HG03280 (cell line): Measurements from ENCODE around the gene ZNF837.

ENCODE experiments used
- ATAC-seq: cut with Tn5 transposase; IDR thresholded peaks from one replicate; pipeline ENCODE4 v1.9.1; 2021; ENCODE audit warnings: mild to moderate bottlenecking, moderate library complexity; ENCODE audit not compliant: unreplicated experiment

The ZNF837 gene

DNA sequence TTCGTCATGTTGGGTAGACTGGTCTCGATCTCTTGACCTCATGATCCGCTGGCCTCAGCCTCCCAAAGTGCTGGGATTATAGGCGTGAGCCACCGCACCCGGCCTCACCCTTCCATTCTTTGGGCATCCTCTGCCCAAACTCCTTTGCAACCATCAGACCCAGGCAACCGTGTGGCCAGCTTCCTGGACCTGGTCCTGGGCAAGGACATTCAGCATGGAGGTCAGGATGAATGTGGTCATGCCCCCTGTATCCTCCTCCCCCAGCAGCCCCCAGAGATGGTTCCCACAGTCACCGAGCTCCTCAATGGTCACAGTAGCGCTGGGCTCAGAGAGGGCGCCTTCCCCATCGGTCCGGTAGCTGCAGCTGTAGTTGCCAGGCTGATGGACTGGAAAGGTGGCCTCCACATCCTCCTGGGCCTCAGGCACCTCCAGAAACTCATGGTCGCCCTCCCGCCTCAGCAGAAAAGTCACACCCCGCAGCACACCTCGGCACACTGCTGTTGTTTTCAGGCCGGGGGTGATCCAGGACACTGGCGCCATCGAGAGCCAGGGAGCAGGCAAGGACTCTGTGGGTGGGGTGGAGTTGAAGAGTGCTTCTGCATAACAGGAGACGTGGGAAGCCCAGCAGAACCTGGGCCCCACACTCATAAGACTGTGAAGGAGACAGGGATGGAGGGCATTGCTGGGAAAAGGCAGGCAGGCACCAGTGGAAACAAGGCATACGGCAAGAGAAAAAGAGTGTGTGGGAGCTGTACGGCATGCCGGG lies 28.7 kb downstream of the ZNF837 start:
- ATAC-seq: no peak

DNA sequence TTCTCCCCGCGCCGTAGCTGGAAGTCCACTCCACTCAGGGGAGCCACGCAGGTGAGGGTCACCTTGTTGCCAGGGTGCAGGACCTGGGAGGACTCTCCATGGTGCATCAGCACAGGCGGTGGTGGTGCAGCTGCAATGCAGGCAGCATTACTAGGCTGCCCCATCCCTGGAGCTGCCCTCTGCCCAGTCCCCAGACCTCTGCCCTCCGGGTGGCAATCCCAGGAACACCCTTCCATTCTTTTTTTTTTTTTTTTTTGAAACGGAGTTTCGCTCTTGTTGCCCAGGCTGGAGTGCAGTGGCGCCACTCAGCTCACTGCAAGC lies 29.3 kb downstream of the ZNF837 start:
- no peak for ATAC-seq

DNA sequence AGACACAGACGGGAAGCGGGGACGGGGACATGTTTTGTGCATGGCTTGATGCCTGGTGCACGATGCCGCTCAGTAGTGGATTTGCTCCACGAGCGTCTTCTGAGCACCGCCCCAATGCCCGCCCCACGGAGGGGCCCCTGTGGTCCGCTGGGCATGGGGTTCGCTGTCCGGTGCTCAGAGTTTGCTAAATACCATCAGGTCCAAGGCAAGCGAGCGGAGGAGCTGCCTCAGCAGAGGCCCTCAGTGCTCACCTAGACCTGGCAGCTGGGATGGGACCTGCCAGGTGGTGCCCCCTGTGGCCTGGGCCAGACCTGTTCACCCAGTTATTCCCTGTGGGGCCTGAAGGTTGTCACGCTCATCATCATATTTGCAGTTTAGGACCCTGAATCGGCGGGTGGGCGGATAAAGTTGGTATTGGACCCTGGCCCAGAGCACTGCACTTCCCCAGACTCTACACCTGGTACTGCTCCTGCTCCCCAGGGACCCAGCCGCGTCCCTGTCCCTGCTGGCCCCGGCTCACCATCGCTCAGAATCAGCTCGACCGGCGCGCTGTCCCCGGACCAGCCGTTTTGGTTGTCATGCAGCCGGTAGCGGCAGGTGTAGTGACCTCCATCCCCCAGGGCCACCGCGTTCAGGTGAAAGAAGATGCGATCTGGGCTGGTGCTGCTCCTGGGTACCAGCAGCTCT lies 29.8 kb downstream of the ZNF837 start:
- no peak for ATAC-seq

DNA sequence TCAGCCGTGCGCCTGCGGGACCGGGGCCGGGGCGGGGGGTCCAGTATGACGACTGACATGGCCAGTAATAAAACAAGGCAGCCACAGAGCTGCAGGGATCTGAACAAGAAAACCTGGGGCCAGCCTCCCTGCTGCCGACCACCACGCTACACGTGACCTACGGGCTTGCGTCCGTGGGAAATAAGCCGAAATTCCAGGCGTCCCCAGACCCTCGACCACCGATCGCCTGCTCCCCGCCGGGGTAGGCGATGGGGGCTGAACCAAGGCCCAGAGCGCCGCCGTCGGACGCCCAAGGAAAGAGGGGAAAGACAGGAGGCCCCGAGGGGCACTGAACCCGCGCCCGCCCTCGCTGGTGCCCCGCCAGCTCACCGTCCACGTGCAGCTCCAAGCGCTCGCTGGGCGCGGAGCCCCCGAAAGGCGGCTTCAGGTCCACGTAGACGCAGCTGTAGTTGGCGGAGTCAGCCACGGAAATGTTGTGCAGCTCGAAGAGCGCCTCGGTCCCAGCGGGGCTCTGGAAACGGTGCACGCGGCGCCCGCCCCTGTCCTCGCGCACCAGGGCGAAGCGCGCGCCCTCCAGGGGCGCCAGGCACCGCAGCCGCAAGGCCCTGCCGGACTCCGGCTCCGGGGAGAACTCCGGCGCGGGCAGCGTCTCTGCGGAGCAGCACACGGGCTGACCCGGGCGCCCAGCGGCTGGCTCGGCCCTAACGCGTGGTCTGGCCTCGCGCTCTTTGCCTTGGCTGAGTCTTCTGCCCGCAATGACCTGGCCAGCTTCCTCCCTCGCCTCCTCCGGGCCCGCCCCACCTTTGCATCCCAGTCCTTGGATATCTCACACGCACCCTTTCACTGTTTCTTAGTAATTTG lies 30.6 kb downstream of the ZNF837 start:
- ATAC-seq: no peak

DNA sequence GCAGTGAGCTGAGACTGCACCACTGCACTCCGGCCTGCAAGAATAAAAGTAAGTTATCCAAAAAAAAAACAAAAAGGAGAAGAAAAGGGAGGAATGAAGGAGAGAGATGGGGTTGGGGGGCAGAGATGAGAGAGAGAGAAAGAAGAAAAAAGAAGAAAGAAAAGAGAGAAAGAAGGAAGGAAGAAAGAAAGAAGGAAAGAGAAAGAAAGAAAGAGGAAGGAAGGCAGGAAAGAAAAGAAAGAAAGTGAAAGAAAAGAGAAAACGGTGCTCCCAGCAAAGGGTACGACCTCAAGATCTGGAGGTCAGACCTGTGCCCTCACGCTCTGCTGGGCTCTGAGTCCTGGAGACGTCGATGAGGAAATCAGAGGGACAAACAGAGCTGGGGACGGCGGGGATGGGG lies 31.2 kb downstream of the ZNF837 start:
- ATAC-seq: no peak

DNA sequence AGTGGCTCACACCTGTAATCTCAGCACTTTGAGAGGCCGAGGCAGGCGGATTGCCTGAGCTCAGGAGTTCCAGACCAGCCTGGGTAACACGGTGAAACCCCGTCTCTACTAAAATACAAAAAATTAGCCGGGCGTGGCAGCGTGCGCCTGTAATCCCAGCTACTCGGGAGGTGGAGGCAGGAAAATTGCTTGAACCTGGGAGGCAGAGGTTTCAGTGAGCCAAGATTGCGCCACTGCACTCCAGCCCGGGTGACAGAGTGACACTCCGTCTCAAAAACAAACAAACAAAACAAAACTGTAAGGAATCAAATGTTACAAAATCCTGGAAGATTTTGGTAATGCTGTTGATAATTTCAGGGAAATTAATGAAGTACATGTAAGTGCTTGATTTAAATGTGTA lies 32.8 kb downstream of the ZNF837 start:
- ATAC-seq: peak; percentile 6

DNA sequence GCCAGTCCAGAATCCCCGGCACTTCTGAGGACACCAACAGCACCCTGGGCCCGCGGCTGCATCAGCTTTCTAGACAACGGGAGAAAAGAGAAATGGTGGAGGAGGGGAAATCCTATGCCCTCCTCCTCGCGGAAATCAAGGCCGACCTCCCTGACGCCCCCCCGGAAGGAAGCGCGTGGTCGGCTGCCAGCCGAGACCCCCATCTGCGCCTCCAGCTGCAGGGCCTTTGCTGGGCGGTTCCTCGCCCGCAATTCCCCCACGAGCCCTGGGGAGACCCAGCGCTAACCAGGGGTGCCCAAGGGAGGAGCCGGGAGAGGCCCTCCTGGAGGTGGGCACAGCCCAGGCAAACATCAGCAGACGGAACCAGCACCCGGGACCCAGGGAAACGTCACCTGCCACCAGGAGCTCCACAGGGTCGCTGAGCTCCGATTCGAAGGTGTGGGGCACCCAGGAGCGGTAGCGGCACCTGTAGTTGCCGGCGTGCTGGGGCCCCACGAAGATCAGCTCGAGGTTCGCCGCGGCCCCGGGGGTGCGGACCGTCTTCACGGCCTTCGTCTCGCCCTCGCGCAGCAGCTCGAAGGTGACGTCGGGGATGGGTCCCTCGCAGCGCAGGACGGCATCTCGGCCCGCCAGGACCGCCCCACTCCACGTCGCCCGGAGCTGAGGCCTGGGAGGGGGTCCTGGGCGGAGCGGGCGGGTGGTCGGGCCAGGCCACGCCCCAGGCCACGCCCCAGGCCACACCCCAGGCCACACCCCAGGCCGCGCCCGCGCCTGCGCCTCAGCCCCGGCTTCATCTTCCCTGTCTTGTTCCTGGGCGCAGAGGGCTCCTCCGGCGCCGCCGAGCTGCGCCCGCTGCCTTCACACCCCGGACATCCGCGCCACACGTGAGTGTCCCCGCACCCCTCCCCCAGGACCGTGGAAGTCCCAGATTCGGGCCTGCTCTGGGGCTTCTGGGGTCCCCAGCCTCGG lies 33.6 kb downstream of the ZNF837 start:
- ATAC-seq: peak; percentile 89

DNA sequence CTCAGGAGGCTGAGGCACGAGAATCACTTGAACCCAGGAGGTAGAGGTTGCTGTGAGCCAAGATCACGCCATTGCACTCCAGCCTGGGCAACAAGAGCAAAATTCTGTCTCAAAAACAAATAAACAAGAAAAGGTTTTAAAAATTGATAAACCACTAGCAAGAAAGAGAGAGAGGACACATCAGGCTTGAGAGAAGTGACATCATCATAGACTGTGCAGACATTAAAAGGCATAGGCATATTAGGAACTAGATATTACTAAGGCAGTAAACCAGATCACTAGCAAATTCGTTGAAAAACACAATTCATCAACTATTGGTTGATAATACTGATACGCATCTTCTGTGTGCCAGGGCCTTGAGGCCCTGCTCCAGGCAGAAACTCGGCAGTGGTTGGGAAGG lies 35.3 kb downstream of the ZNF837 start:
- ATAC-seq: no peak

DNA sequence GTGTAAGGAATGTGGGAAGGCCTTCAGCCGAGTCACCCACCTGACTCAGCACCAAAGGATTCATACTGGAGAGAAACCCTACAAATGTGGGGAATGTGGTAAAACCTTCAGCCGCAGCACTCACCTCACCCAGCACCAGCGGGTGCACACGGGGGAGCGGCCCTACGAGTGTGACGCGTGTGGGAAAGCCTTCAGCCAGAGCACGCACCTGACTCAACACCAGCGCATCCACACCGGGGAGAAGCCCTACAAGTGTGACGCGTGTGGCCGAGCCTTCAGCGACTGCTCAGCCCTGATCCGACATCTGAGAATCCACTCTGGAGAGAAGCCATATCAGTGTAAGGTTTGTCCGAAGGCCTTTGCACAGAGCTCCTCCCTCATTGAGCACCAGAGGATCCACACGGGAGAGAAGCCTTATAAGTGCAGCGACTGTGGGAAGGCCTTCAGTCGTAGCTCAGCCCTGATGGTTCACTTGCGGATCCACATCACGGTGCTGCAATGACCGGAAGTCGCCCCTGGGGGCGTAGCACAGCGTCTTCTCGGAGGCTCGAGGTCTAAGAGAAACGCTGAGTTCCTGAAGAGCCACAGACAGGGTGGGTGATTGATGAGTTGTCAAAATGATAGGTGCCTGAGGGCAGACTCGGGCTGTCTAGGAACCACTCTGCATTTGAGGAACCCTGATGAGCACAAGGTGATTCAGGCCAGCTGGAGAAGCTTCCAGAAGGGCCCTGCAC lies 41.8 kb downstream of the ZNF837 start:
- ATAC-seq: no peak

DNA sequence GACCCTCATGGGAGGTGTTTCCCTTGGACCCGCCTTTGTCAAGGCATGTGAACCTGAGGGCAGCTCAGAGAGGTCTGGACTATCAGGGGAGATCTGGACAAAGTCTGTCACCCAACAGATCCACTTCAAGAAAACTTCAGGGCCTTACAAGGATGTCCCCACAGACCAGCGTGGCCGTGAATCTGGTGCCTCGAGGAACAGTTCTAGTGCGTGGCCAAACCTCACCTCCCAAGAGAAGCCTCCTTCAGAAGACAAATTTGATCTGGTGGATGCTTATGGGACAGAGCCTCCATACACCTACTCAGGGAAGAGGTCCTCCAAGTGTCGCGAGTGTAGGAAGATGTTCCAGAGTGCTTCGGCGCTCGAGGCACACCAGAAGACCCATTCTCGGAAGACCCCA lies 42.5 kb downstream of the ZNF837 start:
- ATAC-seq: no peak

DNA sequence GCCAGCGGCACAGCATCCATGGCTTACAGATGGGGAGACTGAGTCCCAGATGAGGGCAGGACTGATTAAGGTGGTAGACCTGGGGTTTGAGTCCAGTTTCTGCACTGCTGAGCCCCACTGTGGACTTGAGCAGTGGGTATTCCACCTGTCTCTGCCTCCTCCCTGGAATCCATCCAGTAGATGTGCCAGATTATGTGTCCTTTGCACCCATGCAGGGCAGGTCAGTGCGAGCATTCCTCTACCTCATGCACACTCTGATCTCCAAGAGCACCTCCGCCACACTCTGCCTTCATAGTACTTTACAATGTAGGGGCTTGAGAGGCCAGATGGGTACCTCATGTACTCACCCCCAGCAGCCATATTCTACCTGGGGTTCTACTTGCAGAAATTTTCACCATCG lies 44.0 kb downstream of the ZNF837 start:
- ATAC-seq: no peak

DNA sequence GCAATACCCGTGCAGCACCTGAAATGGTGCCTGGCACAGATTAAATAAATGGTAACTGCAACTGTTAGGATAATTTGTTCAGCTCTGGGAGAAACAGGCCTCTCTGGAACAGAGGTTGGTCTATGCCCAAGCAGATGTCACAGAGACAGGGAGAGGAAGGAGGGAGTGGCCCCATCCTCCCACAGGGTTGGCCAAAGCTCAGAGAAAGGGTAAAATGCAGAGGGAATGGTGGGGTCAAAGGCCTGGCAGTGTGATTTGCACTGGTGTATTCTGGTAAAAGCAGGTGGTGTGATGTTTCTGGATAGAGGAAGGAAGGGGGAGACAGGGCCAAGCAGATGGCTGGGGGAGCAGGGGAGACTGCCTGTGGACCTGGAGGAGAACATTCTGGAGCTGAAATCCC lies 44.6 kb downstream of the ZNF837 start:
- ATAC-seq: no peak

DNA sequence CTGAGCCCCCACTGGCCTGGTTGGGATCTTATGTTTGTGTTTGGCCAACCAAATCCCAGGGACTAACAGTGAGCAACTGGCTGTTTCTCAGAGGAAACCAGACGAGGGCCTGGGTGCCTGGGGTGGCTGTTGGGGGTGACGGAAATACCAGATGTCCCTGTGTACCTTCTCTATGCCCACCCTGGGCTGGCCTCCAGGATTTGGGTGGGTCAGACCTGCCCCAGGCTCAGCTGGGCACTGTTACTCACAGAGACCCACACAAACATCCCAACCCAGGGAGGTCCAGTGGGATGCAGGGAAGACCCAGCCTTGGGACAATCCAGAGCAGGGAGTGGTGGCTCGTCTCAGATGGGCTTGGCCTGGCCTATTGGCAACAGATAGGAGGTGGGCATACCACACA lies 45.2 kb downstream of the ZNF837 start:
- ATAC-seq: no peak

DNA sequence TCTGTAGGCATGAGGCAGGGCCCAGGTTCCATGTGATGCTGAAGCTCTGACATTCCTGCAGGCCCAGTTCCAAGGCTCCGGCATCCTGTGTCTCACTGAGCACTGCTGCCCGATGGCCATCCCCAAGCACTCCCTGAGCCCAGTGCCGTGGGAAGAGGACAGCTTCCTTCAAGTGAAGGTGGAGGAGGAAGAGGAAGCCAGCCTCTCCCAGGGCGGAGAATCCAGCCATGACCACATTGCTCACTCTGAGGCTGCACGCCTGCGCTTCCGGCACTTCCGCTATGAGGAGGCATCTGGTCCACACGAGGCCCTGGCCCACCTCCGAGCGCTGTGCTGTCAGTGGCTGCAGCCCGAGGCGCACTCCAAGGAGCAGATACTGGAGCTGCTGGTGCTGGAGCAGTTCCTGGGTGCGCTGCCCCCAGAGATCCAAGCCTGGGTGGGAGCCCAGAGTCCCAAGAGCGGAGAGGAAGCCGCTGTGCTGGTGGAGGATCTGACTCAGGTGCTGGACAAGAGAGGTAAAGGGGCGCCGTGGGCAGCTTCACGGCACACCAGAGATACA lies 46.1 kb downstream of the ZNF837 start:
- no peak for ATAC-seq

DNA sequence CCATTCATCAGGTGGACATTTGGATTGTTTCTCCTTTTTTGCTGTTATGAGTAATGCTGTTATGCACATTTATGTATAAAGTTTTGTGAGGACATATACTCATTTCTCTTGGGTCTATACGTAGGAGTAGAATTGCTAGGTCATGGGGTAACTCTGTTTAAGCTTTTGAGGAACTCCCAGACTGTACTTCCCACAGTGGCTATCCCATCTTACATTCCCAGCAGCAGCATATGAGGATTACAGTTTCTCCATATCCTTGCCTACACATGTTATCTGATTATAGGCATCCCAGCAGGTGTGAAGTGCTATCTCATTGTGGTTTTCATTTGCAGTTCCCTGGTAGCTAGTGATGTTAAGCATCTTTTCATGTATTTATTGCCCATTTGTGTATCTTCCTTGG lies 48.1 kb downstream of the ZNF837 start:
- ATAC-seq: no peak

DNA sequence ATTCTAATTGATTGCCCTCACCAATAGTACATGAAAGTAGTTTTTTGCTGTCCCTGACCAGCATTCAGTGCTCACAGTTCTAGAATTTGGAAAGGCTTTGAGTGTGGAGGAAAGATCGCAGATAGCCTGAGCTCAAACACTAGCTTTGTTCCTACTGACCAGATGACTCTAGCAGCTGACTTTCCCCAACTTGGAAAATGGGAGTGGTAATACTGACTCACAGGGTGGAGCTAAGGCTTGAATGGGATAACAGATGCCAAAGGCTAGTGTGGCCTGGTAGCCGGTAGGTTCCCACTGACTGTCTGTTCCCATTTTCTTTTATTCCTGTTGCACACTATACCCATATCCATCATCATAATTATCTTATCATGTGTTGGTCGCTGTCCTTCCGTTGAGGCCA lies 50.4 kb downstream of the ZNF837 start:
- ATAC-seq: no peak

DNA sequence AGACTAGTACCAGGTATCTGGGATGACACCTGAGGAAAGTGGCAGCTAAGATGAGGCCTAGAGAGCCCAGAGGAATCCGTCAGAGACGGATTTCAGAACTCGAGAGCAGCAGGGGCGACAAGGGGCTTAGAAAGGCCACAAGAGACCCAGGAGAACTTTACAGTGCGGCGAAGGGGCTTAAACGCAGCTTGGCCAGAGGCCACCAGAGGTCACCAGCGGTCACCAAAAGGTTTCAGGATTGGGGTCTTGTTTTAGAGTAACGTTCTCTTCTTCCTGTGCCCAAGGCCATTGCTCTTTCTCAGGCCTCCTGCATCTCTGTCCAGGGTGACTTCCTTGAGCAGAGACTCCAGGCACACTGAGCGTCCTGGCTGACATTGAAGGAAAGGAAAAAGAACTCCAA lies 51.8 kb downstream of the ZNF837 start:
- ATAC-seq: no peak

DNA sequence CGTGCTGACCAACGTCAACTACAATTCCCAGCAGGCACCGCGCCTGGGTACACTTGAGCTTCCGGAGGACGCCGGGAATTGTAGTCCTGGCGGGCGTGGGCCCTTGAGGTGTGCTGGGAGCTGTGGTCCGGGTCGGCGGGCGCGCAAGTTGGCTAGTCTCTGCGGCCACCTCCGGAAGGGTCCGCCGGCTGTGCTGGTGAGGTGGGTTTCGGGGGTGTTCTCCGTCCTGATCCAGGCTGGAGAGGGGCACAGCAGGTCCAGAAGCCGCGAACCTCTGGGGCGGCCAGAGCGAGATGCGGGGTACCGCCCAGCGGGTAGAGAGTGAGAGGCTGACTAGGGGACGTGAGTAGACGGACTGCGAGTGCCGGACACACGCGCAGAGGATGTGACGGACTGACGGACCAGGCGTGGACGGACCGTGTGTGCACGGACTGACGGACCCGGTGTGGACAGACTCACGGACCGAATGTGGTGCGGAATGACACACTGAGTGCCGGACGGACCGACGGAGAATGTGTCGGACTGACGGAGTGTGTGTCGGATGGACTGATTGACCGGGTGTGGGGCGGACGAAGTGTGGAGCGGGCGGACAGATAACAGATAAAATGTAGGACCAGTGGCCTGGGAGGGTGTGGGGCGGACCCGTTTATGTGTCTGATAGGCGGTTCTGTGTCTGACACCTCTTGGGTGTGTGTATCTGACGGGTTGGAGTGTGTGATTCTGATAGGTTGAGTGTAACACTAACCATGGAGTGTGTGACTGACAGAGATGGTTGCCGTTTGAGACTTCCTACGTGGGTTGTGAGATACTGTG lies 53.7 kb downstream of the ZNF837 start, which contains the start of gene ZSCAN22:
Gene ZSCAN22, plus strand, starts transcription at position 81 of the 813 bp plus-strand sequence. CDS start 7,809 bp downstream, outside the sequence.
- ATAC-seq: peak; percentile 90

DNA sequence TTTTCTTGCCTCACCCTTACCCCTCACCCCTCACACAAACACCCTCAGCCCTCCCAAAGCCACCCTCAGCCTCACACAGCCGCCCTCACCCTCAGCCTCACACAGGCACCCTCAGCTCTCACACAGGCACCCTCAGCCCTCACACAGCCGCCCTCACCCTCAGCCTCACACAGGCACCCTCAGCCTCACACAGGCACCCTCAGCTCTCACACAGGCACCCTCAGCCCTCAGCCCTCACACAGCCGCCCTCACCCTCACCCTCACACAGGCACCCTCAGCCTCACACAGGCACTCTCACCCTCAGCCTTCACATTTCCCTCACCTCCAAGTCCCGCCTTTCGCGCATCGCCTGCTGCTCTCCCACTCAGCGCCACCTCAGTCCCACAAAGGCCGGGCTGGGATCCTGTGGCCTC lies 54.3 kb downstream of the ZNF837 start:
- no peak for ATAC-seq
